Measurements from ENCODE around the gene GBF1.

GBF1 gene

GRCh38 chr10:102312683-102313082, 67.4 kb downstream of the GBF1 start:
- TF ChIP-seq HDGF (IDR thresholded peaks at IDR 0.05; ENCODE audit: borderline replicate concordance) (no peak), L3MBTL2 (conservative IDR thresholded peaks at IDR 0.05) (no peak), NFRKB (IDR thresholded peaks at IDR 0.05) (no peak)
- CTCF ChIA-PET, result interaction anchor here (0.5 to 1.6 kb wide), 5 partner anchors 14 to 137 kb away, joined by 3 to 6 read pairs (median 3); no protein-coding TSS in a partner anchor
- DNase-seq (ENCODE audit: extremely low spot score), result no peak
- POLR2A ChIA-PET, result interaction anchor here (1.0 kb wide), 1 partner anchor 68 kb away, joined by 6 read pairs; the partner anchor contains the start of gene GBF1

- TF ChIP-seq LEF1 (IDR thresholded peaks at IDR 0.05; ENCODE audit: borderline replicate concordance) (no peak), PKNOX1 (IDR thresholded peaks at IDR 0.05) (peak; percentile 72)
- ChIA-PET POLR2A (interaction anchor here (1.0 kb wide), 1 partner anchor 68 kb away, joined by 6 read pairs; the partner anchor contains the start of gene GBF1), CTCF (interaction anchor here (0.5 to 1.6 kb wide), 5 partner anchors 13 to 136 kb away, joined by 3 to 6 read pairs (median 3); no protein-coding TSS in a partner anchor)
- DNase-seq (ENCODE audit: extremely low spot score), result peak; percentile 45
Observed at GRCh38 chr10:102313221-102313896, 68.0 kb downstream of the GBF1 start.

GRCh38 chr10:102314801-102315200, 69.5 kb downstream of the GBF1 start:
- ChIA-PET POLR2A (no interaction called here), CTCF (no interaction called here)
- DNase-seq (ENCODE audit: extremely low spot score), result no peak
- no peak for TF ChIP-seq HDGF (IDR thresholded peaks at IDR 0.05; ENCODE audit: borderline replicate concordance)
- TF ChIP-seq BHLHE40 (IDR thresholded peaks at IDR 0.05; ENCODE audit: borderline replicate concordance), result no peak
- no peak for TF ChIP-seq NFRKB (IDR thresholded peaks at IDR 0.05)
- TF ChIP-seq ELF4 (IDR thresholded peaks at IDR 0.05), result no peak
- no peak for TF ChIP-seq TARDBP (IDR thresholded peaks at IDR 0.05)
- no peak for TF ChIP-seq FOXK2 (IDR thresholded peaks at IDR 0.05)
- TF ChIP-seq PKNOX1 (IDR thresholded peaks at IDR 0.05), result no peak
- TF ChIP-seq FOXA1 (IDR thresholded peaks at IDR 0.05), result no peak
- TF ChIP-seq SP1 (IDR thresholded peaks at IDR 0.05), result no peak
- TF ChIP-seq ZNF384 (IDR thresholded peaks at IDR 0.05), result no peak
- no peak for TF ChIP-seq ARNT (IDR thresholded peaks at IDR 0.05)
- no peak for TF ChIP-seq L3MBTL2 (conservative IDR thresholded peaks at IDR 0.05)
- no peak for TF ChIP-seq LEF1 (IDR thresholded peaks at IDR 0.05; ENCODE audit: borderline replicate concordance)
- no peak for TF ChIP-seq CTBP1 (IDR thresholded peaks at IDR 0.05; ENCODE audit: borderline replicate concordance)
- TF ChIP-seq FOXM1 (IDR thresholded peaks at IDR 0.05; ENCODE audit: borderline replicate concordance), result no peak
- no peak for TF ChIP-seq SUZ12 (IDR thresholded peaks at IDR 0.05)

- TF ChIP-seq ARNT (IDR thresholded peaks at IDR 0.05), result no peak
- TF ChIP-seq ELF4 (IDR thresholded peaks at IDR 0.05), result no peak
- no peak for TF ChIP-seq SP1 (IDR thresholded peaks at IDR 0.05)
- TF ChIP-seq BHLHE40 (IDR thresholded peaks at IDR 0.05; ENCODE audit: borderline replicate concordance), result no peak
- no peak for TF ChIP-seq HDGF (IDR thresholded peaks at IDR 0.05; ENCODE audit: borderline replicate concordance)
- no peak for TF ChIP-seq SUZ12 (IDR thresholded peaks at IDR 0.05)
- no peak for TF ChIP-seq TARDBP (IDR thresholded peaks at IDR 0.05)
- no peak for TF ChIP-seq L3MBTL2 (conservative IDR thresholded peaks at IDR 0.05)
- no peak for TF ChIP-seq CTBP1 (IDR thresholded peaks at IDR 0.05; ENCODE audit: borderline replicate concordance)
- no peak for TF ChIP-seq PKNOX1 (IDR thresholded peaks at IDR 0.05)
- no peak for TF ChIP-seq ZNF384 (IDR thresholded peaks at IDR 0.05)
- no peak for TF ChIP-seq FOXM1 (IDR thresholded peaks at IDR 0.05; ENCODE audit: borderline replicate concordance)
- TF ChIP-seq NFRKB (IDR thresholded peaks at IDR 0.05), result no peak
- TF ChIP-seq LEF1 (IDR thresholded peaks at IDR 0.05; ENCODE audit: borderline replicate concordance), result no peak
- no peak for TF ChIP-seq FOXK2 (IDR thresholded peaks at IDR 0.05)
- no peak for TF ChIP-seq FOXA1 (IDR thresholded peaks at IDR 0.05)
- no peak for DNase-seq (ENCODE audit: extremely low spot score)
- POLR2A ChIA-PET, result no interaction called here
- CTCF ChIA-PET, result no interaction called here
Observed at GRCh38 chr10:102316421-102316820, 71.1 kb downstream of the GBF1 start.

GRCh38 chr10:102322914-102323313, 77.6 kb downstream of the GBF1 start:
- no peak for DNase-seq (ENCODE audit: extremely low spot score)
- no peak for TF ChIP-seq TARDBP (IDR thresholded peaks at IDR 0.05)
- no peak for TF ChIP-seq HDGF (IDR thresholded peaks at IDR 0.05; ENCODE audit: borderline replicate concordance)
- TF ChIP-seq BHLHE40 (IDR thresholded peaks at IDR 0.05; ENCODE audit: borderline replicate concordance), result no peak
- no peak for TF ChIP-seq L3MBTL2 (conservative IDR thresholded peaks at IDR 0.05)
- no peak for TF ChIP-seq ZNF384 (IDR thresholded peaks at IDR 0.05)
- TF ChIP-seq ELF4 (IDR thresholded peaks at IDR 0.05), result no peak
- no peak for TF ChIP-seq CTBP1 (IDR thresholded peaks at IDR 0.05; ENCODE audit: borderline replicate concordance)
- TF ChIP-seq SP1 (IDR thresholded peaks at IDR 0.05), result no peak
- no peak for TF ChIP-seq FOXK2 (IDR thresholded peaks at IDR 0.05)
- TF ChIP-seq NFRKB (IDR thresholded peaks at IDR 0.05), result no peak
- TF ChIP-seq SUZ12 (IDR thresholded peaks at IDR 0.05), result no peak
- no peak for TF ChIP-seq LEF1 (IDR thresholded peaks at IDR 0.05; ENCODE audit: borderline replicate concordance)
- TF ChIP-seq FOXM1 (IDR thresholded peaks at IDR 0.05; ENCODE audit: borderline replicate concordance), result no peak
- no peak for TF ChIP-seq PKNOX1 (IDR thresholded peaks at IDR 0.05)
- TF ChIP-seq ARNT (IDR thresholded peaks at IDR 0.05), result no peak
- no peak for TF ChIP-seq FOXA1 (IDR thresholded peaks at IDR 0.05)
- ChIA-PET POLR2A (no interaction called here), CTCF (no interaction called here)
